Panc1 (cell line): ENCODE measurements around the gene CCDC148. TPM values are rescaled to one million over a fixed set of nuclear protein-coding genes. Genes with fewer than 3 reads are reported as not detected.

ENCODE experiments used
- ATAC-seq: fragments of 200-7000 bp; cut with Tn5 transposase; 2 replicates; pipeline ENCODE4 v1.9.1; 2020; ENCODE audit warnings: mild to moderate bottlenecking, moderate library complexity
- BruUV-seq: library from RNA; stranded (reverse); fragments of 400-500 nt; replicated peaks from 2 replicates; lab custom pipeline; 2021; lab: Mats Ljungman, UMichigan
- CTCF ChIA-PET: fragments of 300-600 bp; sonication (Branson Sonifier 250); formaldehyde crosslinking; loops from one replicate; lab custom pipeline; 2022; ENCODE audit warnings: antibody characterized with exemption; lab: Charles Lee
- POLR2A ChIA-PET: fragments of 300-600 bp; sonication (Branson Sonifier 250); formaldehyde crosslinking; loops from one replicate; lab custom pipeline; 2022; ENCODE audit warnings: antibody characterized with exemption; lab: Charles Lee
- DNase-seq: peaks from one replicate; pipeline ENCODE4 v3.0.0-alpha.2; 2010; ENCODE audit warnings: low read depth, low spot score
- H3K27ac ChIP-seq: 2 replicates; pipeline ENCODE4 v1.5.1; 2011; ENCODE audit warnings: mild to moderate bottlenecking, low read length, inconsistent platforms
- H3K27me3 ChIP-seq: fragments of 200-500 bp; sonication (Bioruptor generic); 2 replicates; pipeline ENCODE4 v1.6.0; 2014; ENCODE audit warnings: low read length, inconsistent platforms; ENCODE audit not compliant: control insufficient read depth, insufficient read depth
- H3K36me3 ChIP-seq: fragments of 200-500 bp; sonication (Bioruptor generic); 2 replicates; pipeline ENCODE4 v1.5.1; 2014; ENCODE audit warnings: inconsistent platforms, mild to moderate bottlenecking, low read length, moderate library complexity; ENCODE audit not compliant: control insufficient read depth, insufficient read depth
- H3K4me1 ChIP-seq: 2 replicates; pipeline ENCODE4 v1.5.1; 2011; ENCODE audit warnings: inconsistent platforms, mild to moderate bottlenecking, low read length, moderate library complexity; ENCODE audit not compliant: control insufficient read depth, insufficient read depth
- H3K4me3 ChIP-seq, 2 experiments: 2 replicates each; pipeline ENCODE4 v1.5.1; 2011 to 2012; ENCODE audit warnings: low read depth in 2 of 2, low read length in 2 of 2, mild to moderate bottlenecking in 2 of 2, inconsistent platforms in 1 of 2, moderate library complexity in 1 of 2
- H3K9me3 ChIP-seq: fragments of 200-500 bp; sonication (Bioruptor generic); 2 replicates; pipeline ENCODE4 v1.5.1; 2014; ENCODE audit warnings: low read depth, mild to moderate bottlenecking, inconsistent platforms, low read length, moderate library complexity; ENCODE audit not compliant: control insufficient read depth, insufficient read depth
- POLR2AphosphoS5 ChIP-seq: IDR thresholded peaks from 2 replicates; pipeline ENCODE4 v1.6.1; 2012; ENCODE audit warnings: mild to moderate bottlenecking, low read depth, low read length, moderate library complexity
- SIN3A ChIP-seq: IDR thresholded peaks from 2 replicates; pipeline ENCODE4 v1.6.1; 2012; ENCODE audit warnings: low read depth, mild to moderate bottlenecking, low read length, moderate library complexity, borderline replicate concordance; ENCODE audit not compliant: insufficient read depth
- TCF7L2 ChIP-seq: IDR thresholded peaks from 2 replicates; pipeline ENCODE4 v1.6.1; 2011; ENCODE audit warnings: mild to moderate bottlenecking, low read depth, low read length, inconsistent platforms
- in situ Hi-C: cut with HindIII; loops from 2 replicates; pipeline ENCODE4 v1.10.0; 2016; ENCODE audit warnings: low sequenced_read_pairs, low pct_unique_long_range_greater_than_20kb
- intact Hi-C: fragments of 100-400 bp; cut with micrococcal nuclease; formaldehyde crosslinking; loops from one replicate; pipeline ENCODE4 v1.10.0; 2022; ENCODE audit not compliant: unreplicated experiment
- total RNA-seq: library from RNA; stranded (reverse); gene quantifications from one replicate; pipeline ENCODE4 v1.2.1, GENCODE V29; 2021; ENCODE audit not compliant: unreplicated experiment
- TF ChIP-seq, protein P1 (sequence below), 2 experiments: IDR thresholded peaks; 2 replicates each; pipeline ENCODE4 v1.6.1; 2011 to 2012; ENCODE audit warnings: low read depth in 2 of 2, control low read depth in 1 of 2, low read length in 1 of 2, mild to moderate bottlenecking in 1 of 2, moderate library complexity in 1 of 2; ENCODE audit not compliant: insufficient read depth in 1 of 2
- TF ChIP-seq, protein P2 (sequence below): fragments of 450-650 bp; IDR thresholded peaks from 2 replicates; pipeline ENCODE4 v1.5.1; 2017; ENCODE audit warnings: mild to moderate bottlenecking

CCDC148 gene
- total RNA-seq, 1 experiment from 2014 or later = 0.92 TPM

DNA sequence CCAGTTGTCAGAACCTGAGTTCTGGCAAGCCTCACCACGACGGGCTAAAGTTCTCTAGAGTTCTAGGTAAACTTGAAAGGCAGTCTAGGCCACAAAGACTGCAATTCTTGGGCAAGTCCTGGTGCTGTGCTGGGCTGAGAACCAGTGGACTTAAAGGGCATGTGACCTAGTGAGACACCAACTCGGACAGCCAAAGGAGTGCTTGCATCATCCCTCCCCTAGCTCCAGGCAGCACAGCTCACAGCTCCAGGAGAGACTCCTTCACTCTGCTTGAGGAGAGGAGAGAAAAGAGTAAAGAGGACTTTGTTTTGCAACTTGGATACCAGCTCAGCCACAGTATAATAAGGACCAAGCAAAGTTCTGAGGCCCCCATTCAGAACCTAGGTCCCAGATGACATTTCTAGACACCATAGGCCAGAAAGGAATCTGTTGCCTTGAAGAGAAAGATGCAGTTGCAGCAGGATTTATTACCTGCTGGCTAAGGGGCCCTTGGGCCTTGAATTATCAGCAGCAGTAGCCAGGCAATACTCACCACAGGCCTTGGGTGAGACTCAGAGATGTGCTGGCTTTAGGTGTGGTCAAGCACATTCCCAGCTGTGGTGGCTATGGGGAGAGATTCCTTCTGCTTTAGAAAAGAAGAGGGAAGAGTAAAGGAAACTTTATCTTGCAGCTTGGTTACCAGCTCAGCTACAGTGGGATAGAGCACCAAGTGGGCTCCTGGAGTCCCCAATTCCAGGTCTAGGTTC lies 303.1 kb downstream of the CCDC148 start:
- no peak overlapping the region for H3K4me3 ChIP-seq
- no peaks in the 10 kb centered on the region for H3K9me3 ChIP-seq
- BruUV-seq = no TSS peak
- ChIA-PET CTCF (no interaction called here), POLR2A (no interaction called here)
- no peaks in the 10 kb centered on the region for H3K4me1 ChIP-seq
- ATAC-seq (no peak), DNase-seq (no peak)
- TF ChIP-seq, protein P1, sequence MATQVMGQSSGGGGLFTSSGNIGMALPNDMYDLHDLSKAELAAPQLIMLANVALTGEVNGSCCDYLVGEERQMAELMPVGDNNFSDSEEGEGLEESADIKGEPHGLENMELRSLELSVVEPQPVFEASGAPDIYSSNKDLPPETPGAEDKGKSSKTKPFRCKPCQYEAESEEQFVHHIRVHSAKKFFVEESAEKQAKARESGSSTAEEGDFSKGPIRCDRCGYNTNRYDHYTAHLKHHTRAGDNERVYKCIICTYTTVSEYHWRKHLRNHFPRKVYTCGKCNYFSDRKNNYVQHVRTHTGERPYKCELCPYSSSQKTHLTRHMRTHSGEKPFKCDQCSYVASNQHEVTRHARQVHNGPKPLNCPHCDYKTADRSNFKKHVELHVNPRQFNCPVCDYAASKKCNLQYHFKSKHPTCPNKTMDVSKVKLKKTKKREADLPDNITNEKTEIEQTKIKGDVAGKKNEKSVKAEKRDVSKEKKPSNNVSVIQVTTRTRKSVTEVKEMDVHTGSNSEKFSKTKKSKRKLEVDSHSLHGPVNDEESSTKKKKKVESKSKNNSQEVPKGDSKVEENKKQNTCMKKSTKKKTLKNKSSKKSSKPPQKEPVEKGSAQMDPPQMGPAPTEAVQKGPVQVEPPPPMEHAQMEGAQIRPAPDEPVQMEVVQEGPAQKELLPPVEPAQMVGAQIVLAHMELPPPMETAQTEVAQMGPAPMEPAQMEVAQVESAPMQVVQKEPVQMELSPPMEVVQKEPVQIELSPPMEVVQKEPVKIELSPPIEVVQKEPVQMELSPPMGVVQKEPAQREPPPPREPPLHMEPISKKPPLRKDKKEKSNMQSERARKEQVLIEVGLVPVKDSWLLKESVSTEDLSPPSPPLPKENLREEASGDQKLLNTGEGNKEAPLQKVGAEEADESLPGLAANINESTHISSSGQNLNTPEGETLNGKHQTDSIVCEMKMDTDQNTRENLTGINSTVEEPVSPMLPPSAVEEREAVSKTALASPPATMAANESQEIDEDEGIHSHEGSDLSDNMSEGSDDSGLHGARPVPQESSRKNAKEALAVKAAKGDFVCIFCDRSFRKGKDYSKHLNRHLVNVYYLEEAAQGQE (IDR thresholded peaks at IDR 0.05; ENCODE audit: insufficient read depth in 1 of 2, low read depth in 2 of 2, low read length in 1 of 2) = no peak
- TF ChIP-seq TCF7L2 (no peak), POLR2AphosphoS5 (no peak), SIN3A (no peak)
- TF ChIP-seq, protein P2, sequence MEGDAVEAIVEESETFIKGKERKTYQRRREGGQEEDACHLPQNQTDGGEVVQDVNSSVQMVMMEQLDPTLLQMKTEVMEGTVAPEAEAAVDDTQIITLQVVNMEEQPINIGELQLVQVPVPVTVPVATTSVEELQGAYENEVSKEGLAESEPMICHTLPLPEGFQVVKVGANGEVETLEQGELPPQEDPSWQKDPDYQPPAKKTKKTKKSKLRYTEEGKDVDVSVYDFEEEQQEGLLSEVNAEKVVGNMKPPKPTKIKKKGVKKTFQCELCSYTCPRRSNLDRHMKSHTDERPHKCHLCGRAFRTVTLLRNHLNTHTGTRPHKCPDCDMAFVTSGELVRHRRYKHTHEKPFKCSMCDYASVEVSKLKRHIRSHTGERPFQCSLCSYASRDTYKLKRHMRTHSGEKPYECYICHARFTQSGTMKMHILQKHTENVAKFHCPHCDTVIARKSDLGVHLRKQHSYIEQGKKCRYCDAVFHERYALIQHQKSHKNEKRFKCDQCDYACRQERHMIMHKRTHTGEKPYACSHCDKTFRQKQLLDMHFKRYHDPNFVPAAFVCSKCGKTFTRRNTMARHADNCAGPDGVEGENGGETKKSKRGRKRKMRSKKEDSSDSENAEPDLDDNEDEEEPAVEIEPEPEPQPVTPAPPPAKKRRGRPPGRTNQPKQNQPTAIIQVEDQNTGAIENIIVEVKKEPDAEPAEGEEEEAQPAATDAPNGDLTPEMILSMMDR = no peak
- intact Hi-C loops (no loop called here), in situ Hi-C loops (no loop called here)
- H3K27ac ChIP-seq = no peak overlapping the region
- no peaks in the 10 kb centered on the region for H3K27me3 ChIP-seq
- H3K36me3 ChIP-seq = no peaks in the 10 kb centered on the region

DNA sequence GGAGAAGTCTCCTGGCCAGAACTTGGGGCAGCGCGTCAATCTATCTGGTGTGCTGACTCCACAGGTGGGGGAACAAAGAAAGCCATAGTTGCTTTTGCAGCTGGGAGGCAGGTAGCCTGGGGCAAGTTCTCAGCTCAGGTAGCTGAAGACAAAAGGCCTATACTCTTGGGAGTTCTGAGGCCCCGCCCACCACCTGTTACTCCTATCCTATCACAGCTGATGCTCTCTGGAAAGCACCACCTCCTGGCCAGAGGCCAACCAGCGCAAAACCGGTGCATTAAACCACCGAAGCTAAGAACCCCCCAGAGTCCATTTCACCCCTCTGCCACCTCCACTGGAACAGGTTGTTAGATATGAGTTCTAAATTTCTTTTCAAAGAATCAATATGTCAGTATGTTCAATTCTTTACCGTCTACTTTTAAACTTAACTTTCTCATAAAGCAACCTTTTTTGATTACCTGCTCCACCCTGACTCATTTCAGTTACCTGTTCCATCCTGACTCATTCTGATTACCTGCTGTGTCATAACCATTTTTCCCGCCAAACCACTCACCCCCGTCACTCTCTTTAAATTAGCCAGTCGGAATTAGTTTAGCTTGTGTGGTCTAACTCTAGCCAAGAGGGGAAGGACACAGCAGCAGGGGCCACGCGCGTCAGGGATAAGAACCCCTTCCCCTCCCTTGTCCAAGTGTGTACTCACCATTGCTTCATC lies 311.5 kb downstream of the CCDC148 start:
- ATAC-seq = no peak
- TF ChIP-seq, protein P1 (IDR thresholded peaks at IDR 0.05; ENCODE audit: insufficient read depth in 1 of 2, low read depth in 2 of 2, low read length in 1 of 2) = no peak
- TF ChIP-seq POLR2AphosphoS5 = no peak
- no peak for TF ChIP-seq TCF7L2
- TF ChIP-seq, protein P2 = no peak
- TF ChIP-seq SIN3A = no peak

More for the DNA sequence above, 311.5 kb downstream of the CCDC148 start:
- no peak for DNase-seq
- in situ Hi-C loops = no loop called here
- BruUV-seq = no TSS peak
- Histone ChIP-seq H3K4me3 (no peak overlapping the region), H3K27me3 (0 out of 2 replicates have a peak, but pooled peaks cover 2% of the 10 kb centered on the region), H3K9me3 (no peaks in the 10 kb centered on the region), H3K4me1 (no peaks in the 10 kb centered on the region), H3K27ac (no peak overlapping the region), H3K36me3 (no peaks in the 10 kb centered on the region)
- ChIA-PET CTCF (no interaction called here), POLR2A (no interaction called here)
- intact Hi-C loops = no loop called here
